Measurements from ENCODE around the gene CSTB. TPM values are rescaled to one million over a fixed set of nuclear protein-coding genes. Genes with fewer than 3 reads are reported as not detected.

CSTB gene
- total and polyA plus RNA-seq, 8 donors = 0.58 to 403 (median 25.5) TPM

DNA sequence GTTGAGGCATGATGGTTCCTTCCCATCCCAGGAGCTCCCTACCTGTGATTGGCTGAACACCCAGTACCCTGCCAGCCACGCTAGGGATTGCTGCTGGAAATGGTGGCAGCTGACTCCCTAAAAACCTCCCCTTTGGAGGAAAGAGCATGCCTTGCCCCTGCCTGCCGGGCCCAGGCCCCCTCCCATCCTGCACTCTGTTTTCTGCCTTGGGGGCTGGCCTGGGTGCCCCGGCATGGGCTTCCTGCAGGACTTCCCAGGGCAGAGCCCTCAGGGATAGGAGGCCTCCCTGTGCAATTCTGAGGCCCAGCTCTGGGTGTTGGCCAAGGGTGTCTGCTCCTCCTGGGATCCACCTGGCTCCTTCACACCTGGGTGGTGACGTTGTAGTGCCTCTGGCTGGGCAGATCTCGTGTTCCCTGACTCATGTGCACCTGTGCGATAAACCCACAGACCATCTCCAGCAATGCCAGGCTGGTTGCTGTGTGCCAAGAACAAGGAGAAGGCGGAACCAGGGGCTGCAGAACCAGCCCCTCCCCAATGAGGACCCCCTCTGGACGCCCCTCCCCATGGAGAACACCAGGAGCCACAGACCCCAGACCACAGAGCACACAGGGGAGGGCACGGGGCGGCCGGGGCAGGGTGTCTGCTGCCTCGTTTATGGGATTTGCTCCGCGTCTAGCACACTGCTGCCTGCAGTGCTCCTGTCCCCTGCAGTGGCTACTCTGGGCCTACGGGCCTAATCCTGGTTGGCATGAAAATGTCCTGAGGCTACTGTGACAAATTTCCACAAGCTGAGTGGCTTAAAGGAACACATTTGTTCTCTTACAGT, 13.6 kb downstream of the CSTB start:
- no peaks in the 10 kb centered on the region for H3K27me3 ChIP-seq
- H3K27ac ChIP-seq = no peak overlapping the region
- intact Hi-C loops (cut with DNase I; ENCODE audit: low total_unique reads) = no loop called here
- WGBS, 5 donors = 88 to 95% (median 91%) methylated on average over 6 to 15 of the region's 15 CpGs
- peaks cover 4 to 26% (median 16%) of the 10 kb centered on the region in 4 donors for H3K4me1 ChIP-seq
- TF ChIP-seq POLR2AphosphoS5 (IDR thresholded peaks at IDR 0.05) (no peak), POLR2A (IDR thresholded peaks at IDR 0.05) (no peak), EP300 (IDR thresholded peaks at IDR 0.05) (no peak)
- TF ChIP-seq, protein P1, sequence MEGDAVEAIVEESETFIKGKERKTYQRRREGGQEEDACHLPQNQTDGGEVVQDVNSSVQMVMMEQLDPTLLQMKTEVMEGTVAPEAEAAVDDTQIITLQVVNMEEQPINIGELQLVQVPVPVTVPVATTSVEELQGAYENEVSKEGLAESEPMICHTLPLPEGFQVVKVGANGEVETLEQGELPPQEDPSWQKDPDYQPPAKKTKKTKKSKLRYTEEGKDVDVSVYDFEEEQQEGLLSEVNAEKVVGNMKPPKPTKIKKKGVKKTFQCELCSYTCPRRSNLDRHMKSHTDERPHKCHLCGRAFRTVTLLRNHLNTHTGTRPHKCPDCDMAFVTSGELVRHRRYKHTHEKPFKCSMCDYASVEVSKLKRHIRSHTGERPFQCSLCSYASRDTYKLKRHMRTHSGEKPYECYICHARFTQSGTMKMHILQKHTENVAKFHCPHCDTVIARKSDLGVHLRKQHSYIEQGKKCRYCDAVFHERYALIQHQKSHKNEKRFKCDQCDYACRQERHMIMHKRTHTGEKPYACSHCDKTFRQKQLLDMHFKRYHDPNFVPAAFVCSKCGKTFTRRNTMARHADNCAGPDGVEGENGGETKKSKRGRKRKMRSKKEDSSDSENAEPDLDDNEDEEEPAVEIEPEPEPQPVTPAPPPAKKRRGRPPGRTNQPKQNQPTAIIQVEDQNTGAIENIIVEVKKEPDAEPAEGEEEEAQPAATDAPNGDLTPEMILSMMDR (IDR thresholded peaks at IDR 0.05) = no peak
- no peak overlapping the region for H3K4me3 ChIP-seq
- peaks cover 13 to 58% (median 49%) of the 10 kb centered on the region in 4 donors for H3K36me3 ChIP-seq
- DNase-seq = no peak
- H3K9me3 ChIP-seq = no peaks in the 10 kb centered on the region

DNA sequence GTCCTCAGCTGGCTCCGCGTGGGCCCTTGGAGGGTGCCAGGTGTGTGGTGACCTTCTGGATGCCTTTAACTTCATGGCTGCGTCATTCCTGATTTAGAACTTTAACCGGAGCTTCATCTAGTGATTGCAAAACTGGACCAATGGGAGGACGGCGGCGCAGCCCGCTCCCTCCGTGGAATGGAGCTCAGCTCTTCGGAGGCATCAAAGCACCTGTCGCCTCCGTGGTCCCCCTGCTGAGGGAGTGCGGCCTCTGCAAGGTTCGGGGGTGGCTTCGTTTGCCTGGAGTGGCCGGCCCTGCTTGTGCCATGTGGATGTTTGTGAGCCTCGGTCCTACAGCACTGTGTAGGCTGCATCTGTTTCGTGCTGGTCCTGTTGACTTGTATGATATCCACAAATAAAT, 14.2 kb downstream of the CSTB start:
- Histone ChIP-seq H3K27ac (no peak overlapping the region), H3K27me3 (no peaks in the 10 kb centered on the region), H3K4me1 (peaks cover 5 to 25% (median 16%) of the 10 kb centered on the region in 4 donors), H3K36me3 (peaks cover 16 to 64% (median 56%) of the 10 kb centered on the region in 4 donors), H3K9me3 (no peaks in the 10 kb centered on the region), H3K4me3 (no peak overlapping the region)
- intact Hi-C loops (cut with DNase I; ENCODE audit: low total_unique reads) = no loop called here
- 93 to 95% (median 94%) methylated on average over 17 to 18 of the region's 18 CpGs for WGBS, 5 donors
- TF ChIP-seq EP300 (IDR thresholded peaks at IDR 0.05) = no peak
- TF ChIP-seq POLR2A (IDR thresholded peaks at IDR 0.05) = no peak
- TF ChIP-seq, protein P1 (IDR thresholded peaks at IDR 0.05) = no peak
- TF ChIP-seq POLR2AphosphoS5 (IDR thresholded peaks at IDR 0.05) = no peak
- DNase-seq = no peak

DNA sequence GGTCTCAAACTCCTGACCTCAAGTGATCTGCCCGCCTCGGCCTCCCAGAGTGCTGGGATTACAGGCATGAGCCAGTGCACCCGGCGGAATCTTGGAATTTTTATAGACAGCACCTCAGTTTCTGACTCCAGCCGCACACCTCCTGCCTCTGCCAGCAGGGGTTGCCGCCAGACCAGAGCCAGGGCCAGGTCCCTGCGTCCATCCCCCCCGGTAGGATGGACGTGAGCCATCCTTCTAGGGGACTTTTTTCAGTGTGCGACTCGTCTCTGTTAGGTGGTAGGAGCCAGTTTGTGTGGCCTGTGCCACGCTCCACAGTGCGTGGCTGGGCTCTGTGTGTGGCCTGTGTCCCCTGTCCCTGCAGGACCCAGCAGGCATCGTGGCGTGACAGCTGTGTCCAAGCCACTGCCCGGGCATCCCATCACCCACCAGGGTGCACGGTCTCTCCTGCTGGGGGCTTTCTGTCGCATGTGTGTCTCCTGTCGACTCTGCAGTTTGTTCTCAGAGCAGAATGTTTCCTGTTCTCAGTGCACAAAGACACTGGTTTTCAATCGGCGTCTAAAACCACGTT, 15.6 kb downstream of the CSTB start:
- no peak overlapping the region for H3K27ac ChIP-seq
- no peak for DNase-seq
- no peak for TF ChIP-seq POLR2AphosphoS5 (IDR thresholded peaks at IDR 0.05)
- no peak for TF ChIP-seq POLR2A (IDR thresholded peaks at IDR 0.05)
- TF ChIP-seq, protein P1 (IDR thresholded peaks at IDR 0.05) = no peak
- TF ChIP-seq EP300 (IDR thresholded peaks at IDR 0.05) = no peak
- no peak overlapping the region for H3K4me3 ChIP-seq
- peaks cover 30 to 78% (median 70%) of the 10 kb centered on the region in 4 donors for H3K36me3 ChIP-seq
- intact Hi-C loops (cut with DNase I; ENCODE audit: low total_unique reads) = no loop called here
- 88 to 92% (median 91%) methylated on average over 22 of the region's 22 CpGs for WGBS, 5 donors
- no peaks in the 10 kb centered on the region for H3K9me3 ChIP-seq
- H3K4me1 ChIP-seq = peaks cover 5 to 22% (median 14%) of the 10 kb centered on the region in 4 donors
- H3K27me3 ChIP-seq = no peaks in the 10 kb centered on the region

DNA sequence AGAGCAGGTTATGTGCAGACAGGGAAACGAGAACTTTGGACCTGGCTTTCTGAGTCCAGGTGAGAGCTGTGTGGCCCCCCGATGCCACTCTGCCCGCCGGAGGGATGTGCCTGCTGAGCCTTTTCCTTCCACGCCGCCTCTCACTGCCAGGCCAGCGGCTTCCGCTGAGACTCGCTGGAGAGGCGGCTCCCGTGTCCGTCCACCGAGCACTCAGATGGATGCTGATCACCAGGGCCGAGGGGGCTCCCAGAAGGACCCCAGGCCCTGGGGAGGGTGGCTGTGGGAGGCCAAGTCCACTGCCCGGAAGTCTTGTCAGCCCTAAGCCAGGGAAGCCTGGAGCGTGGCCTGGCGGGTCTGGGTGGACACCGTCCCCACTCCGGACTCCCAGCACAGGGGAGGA, 16.5 kb downstream of the CSTB start:
- WGBS, 5 donors = 95 to 98% (median 97%) methylated on average over 18 to 19 of the region's 19 CpGs
- Histone ChIP-seq H3K36me3 (peaks cover 32 to 86% (median 78%) of the 10 kb centered on the region in 4 donors), H3K4me1 (peaks cover 5 to 22% (median 14%) of the 10 kb centered on the region in 4 donors), H3K9me3 (no peaks in the 10 kb centered on the region), H3K27me3 (no peaks in the 10 kb centered on the region), H3K4me3 (no peak overlapping the region), H3K27ac (peak overlapping the region in 4 of 5 donors; percentile 52 to 87 (median 73))
- TF ChIP-seq POLR2AphosphoS5 (IDR thresholded peaks at IDR 0.05) (no peak), POLR2A (IDR thresholded peaks at IDR 0.05) (no peak), EP300 (IDR thresholded peaks at IDR 0.05) (no peak)
- TF ChIP-seq, protein P1 (IDR thresholded peaks at IDR 0.05) = no peak
- intact Hi-C loops (cut with DNase I; ENCODE audit: low total_unique reads) = loop anchor here (10.0 kb wide), 2 partner anchors 65 to 85 kb away; no protein-coding TSS in a partner anchor
- DNase-seq = no peak

Measured in stomach (tissue), 9 donors.